Measurements from ENCODE around the gene HNRNPF.

The HNRNPF gene

GRCh38 chr10:43376828-43377423 is 32.1 kb downstream of the HNRNPF start:
- DNase-seq (ENCODE audit: low spot score) = no peak

- no peak for DNase-seq (ENCODE audit: low spot score)
Observed at GRCh38 chr10:43376046-43376635, 32.8 kb downstream of the HNRNPF start.

- DNase-seq (ENCODE audit: low spot score) = no peak
Observed at GRCh38 chr10:43375401-43376020, 33.5 kb downstream of the HNRNPF start.

- DNase-seq (ENCODE audit: low spot score) = no peak
Observed at GRCh38 chr10:43374194-43374593, 34.8 kb downstream of the HNRNPF start.

GRCh38 chr10:43373461-43373860 is 35.5 kb downstream of the HNRNPF start:
- DNase-seq (ENCODE audit: low spot score) = no peak

GRCh38 chr10:43372765-43373361 is 36.1 kb downstream of the HNRNPF start:
- no peak for DNase-seq (ENCODE audit: low spot score)

- no peak for DNase-seq (ENCODE audit: low spot score)
Observed at GRCh38 chr10:43371418-43371817, 37.6 kb downstream of the HNRNPF start, which contains the start of gene FXYD4. TSS of gene FXYD4 (plus strand) at chr10:43371636. CDS start at chr10:43373747, 2,111 bp downstream.

GRCh38 chr10:43370671-43371215 is 38.2 kb downstream of the HNRNPF start:
- DNase-seq (ENCODE audit: low spot score) = no peak

- DNase-seq (ENCODE audit: low spot score) = no peak
Observed at GRCh38 chr10:43369921-43370320, 39.1 kb downstream of the HNRNPF start.

- no peak for DNase-seq (ENCODE audit: low spot score)
Observed at GRCh38 chr10:43365001-43365400, 44.0 kb downstream of the HNRNPF start.

GRCh38 chr10:43362191-43362839 is 46.7 kb downstream of the HNRNPF start:
- peak; percentile 88 for DNase-seq (ENCODE audit: low spot score)

- DNase-seq (ENCODE audit: low spot score) = no peak
Observed at GRCh38 chr10:43361547-43362190, 47.3 kb downstream of the HNRNPF start.

- DNase-seq (ENCODE audit: low spot score) = no peak
Observed at GRCh38 chr10:43360086-43360485, 48.9 kb downstream of the HNRNPF start.

GRCh38 chr10:43355749-43356371 is 53.1 kb downstream of the HNRNPF start:
- no peak for DNase-seq (ENCODE audit: low spot score)

- DNase-seq (ENCODE audit: low spot score) = no peak
Observed at GRCh38 chr10:43354879-43355380, 54.1 kb downstream of the HNRNPF start.

GRCh38 chr10:43354330-43354635 is 54.7 kb downstream of the HNRNPF start:
- DNase-seq (ENCODE audit: low spot score) = no peak

- DNase-seq (ENCODE audit: low spot score) = no peak
Observed at GRCh38 chr10:43353495-43354329, 55.3 kb downstream of the HNRNPF start.

GRCh38 chr10:43352951-43353350 is 56.0 kb downstream of the HNRNPF start:
- no peak for DNase-seq (ENCODE audit: low spot score)

GRCh38 chr10:43351301-43351700 is 57.7 kb downstream of the HNRNPF start:
- DNase-seq (ENCODE audit: low spot score) = no peak

- DNase-seq (ENCODE audit: low spot score) = no peak
Observed at GRCh38 chr10:43350686-43351085, 58.3 kb downstream of the HNRNPF start.

Data from cerebellar cortex (tissue), 1 donor.